Kidney (tissue), 14 donors: ENCODE measurements around the gene PTPN7. TPM values are rescaled to one million over a fixed set of nuclear protein-coding genes. Genes with fewer than 3 reads are reported as not detected.
A peak's percentile ranks its signal among the peaks of the same experiment; 100 is the strongest.
"Not testable (repeated sequence)": the region's sequence is repeated elsewhere in the genome, so short reads cannot be mapped to it uniquely, and the experiment has no call there.

Experiments
- DNase-seq, 5 donors: peaks; one replicate each; pipeline ENCODE4 v3.0.0-alpha.2; 2013 to 2020
- FAIRE-seq: peaks from 2 replicates; lab custom pipeline; 2012; peaks lifted over from hg19 to GRCh38; lab: Jason Lieb, UNC
- H3K27ac ChIP-seq, 2 donors: one replicate each; pipeline ENCODE4 v1.7.0; 2013; ENCODE audit warnings: low read depth in 2 of 2, low read length in 2 of 2, inconsistent platforms in 1 of 2
- H3K27me3 ChIP-seq: one replicate; pipeline ENCODE4 v1.7.1; 2013; ENCODE audit warnings: low read length, inconsistent platforms; ENCODE audit not compliant: control insufficient read depth, insufficient read depth
- H3K36me3 ChIP-seq, 3 donors: one replicate each; pipeline versions ENCODE4 v1.7.0 to v1.7.1; 2013; ENCODE audit warnings: low read length in 3 of 3, control low read depth in 1 of 3, inconsistent platforms in 1 of 3; ENCODE audit not compliant: insufficient read depth in 3 of 3, control insufficient read depth in 2 of 3
- H3K4me1 ChIP-seq, 3 donors: one replicate each; pipeline versions ENCODE4 v1.7.0 to v1.7.1; 2013; ENCODE audit warnings: low read length in 3 of 3, inconsistent platforms in 1 of 3, low read depth in 1 of 3; ENCODE audit not compliant: control insufficient read depth in 2 of 3, insufficient read depth in 2 of 3
- H3K4me3 ChIP-seq, 3 donors: one replicate each; pipeline versions ENCODE4 v1.7.0 to v1.8.1; 2013; ENCODE audit warnings: low read length in 3 of 3, control low read depth in 1 of 3, inconsistent platforms in 1 of 3
- H3K9ac ChIP-seq, 3 donors: one replicate each; pipeline versions ENCODE4 v1.7.0 to v1.7.1; 2013; ENCODE audit warnings: low read length in 3 of 3, control low read depth in 1 of 3, inconsistent platforms in 1 of 3
- H3K9me3 ChIP-seq, 3 donors: one replicate each; pipeline versions ENCODE4 v1.7.0 to v1.7.1; 2013; ENCODE audit warnings: low read length in 3 of 3, control low read depth in 1 of 3, inconsistent platforms in 1 of 3; ENCODE audit not compliant: control insufficient read depth in 2 of 3, insufficient read depth in 1 of 3
- CTCF ChIP-seq: IDR thresholded peaks from 3 replicates; pipeline ENCODE4 v1.5.1; 2012; ENCODE audit warnings: mild to moderate bottlenecking, moderate library complexity, borderline replicate concordance; ENCODE audit not compliant: insufficient read depth; ENCODE audit errors: extremely low read depth
- intact Hi-C: fragments of 100-400 bp; cut with DNase I; formaldehyde crosslinking; loops from one replicate; pipeline ENCODE4 v1.11.1; 2022
- polyA plus RNA-seq: library from polyadenylated mRNA; stranded (reverse); fragments of 350-450 nt; fragmentation: Illumina TruSeq; extraction: RNeasy Lipid Tissue Mini Kit (QIAGEN cat#74804); gene quantifications from one replicate; pipeline ENCODE4 v1.2.3, GENCODE V29; 2014; ENCODE audit warnings: low read depth, low replicate concordance; ENCODE audit not compliant: insufficient read depth
- total RNA-seq: library from RNA; stranded (reverse); fragmentation: NEBNext Ultra II Directional; extraction: Animal tissue kit (Norgen Biotek cat#: 25700); gene quantifications from one replicate; pipeline ENCODE4 v1.2.1, GENCODE V29; 2021
- donor health status: control.
- donor health status: control.
- donor health status: control.
- donor health status: control.
- donor health status: control.
- donor health status: DM: yes; HTN: yes; CAD: no.
- donor health status: Normal renal cell carcinoma (clear cell type).

The PTPN7 gene
- total and polyA plus RNA-seq, 2 donors from 2014 or later: 3.5 to 5.5 TPM

GRCh38 chr1:202146279-202146678 lies 14.1 kb downstream of the PTPN7 start:
- Histone ChIP-seq H3K27ac (no peak overlapping the region), H3K9me3 (no peaks in the 10 kb centered on the region), H3K36me3 (no peaks in the 10 kb centered on the region), H3K4me3 (no peak overlapping the region), H3K9ac (no peak overlapping the region), H3K4me1 (peaks cover 0 to 12% (median 7%) of the 10 kb centered on the region in 3 donors), H3K27me3 (no peaks in the 10 kb centered on the region)
- no peak for TF ChIP-seq CTCF
- intact Hi-C loops: no loop called here
- FAIRE-seq (no peak), DNase-seq (no peak)

- Histone ChIP-seq H3K4me1 (peaks cover 0 to 12% (median 7%) of the 10 kb centered on the region in 3 donors), H3K4me3 (peak overlapping the region in 1 of 3 donors; percentile 77)
- FAIRE-seq, intact Hi-C loops, H3K36me3 ChIP-seq, DNase-seq, H3K27ac ChIP-seq, H3K9me3 ChIP-seq, H3K9ac ChIP-seq, H3K27me3 ChIP-seq: not testable (repeated sequence)
These were observed 14.7 kb downstream of the PTPN7 start for GRCh38 chr1:202145744-202146140.

DNA sequence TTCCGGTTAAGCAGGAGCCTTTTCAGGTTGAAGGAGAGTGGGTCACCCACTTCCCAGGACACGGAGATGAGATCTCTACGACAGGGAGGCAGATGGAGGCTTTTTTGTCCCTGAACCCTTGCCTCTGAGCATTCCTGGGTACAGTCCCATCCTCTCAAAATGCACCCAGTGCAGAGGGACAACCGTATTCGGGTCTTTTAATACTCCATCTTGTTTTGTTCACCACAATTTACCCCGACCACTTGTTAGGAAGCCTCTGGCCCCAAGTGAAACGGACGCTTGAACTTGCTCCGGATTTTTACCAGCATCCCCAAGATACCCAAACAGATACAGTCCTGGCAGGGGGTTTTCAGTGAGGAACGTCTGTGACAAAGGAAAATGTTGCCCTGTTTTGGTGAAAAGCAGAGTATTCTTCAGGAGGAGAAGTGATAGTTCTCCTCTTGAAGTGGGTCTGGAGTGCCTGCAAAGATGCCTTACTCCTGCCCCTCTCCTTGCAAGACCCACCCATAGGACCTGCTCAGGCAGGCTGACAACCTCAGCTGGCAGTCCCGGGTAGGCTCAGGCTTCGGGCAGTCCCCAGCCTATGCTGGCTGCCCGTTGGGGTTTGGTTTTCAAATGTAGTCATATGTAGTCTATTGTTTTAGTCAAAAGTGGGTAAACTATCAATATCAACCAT lies 15.2 kb downstream of the PTPN7 start:
- FAIRE-seq: no peak
- Histone ChIP-seq H3K27me3 (no peaks in the 10 kb centered on the region), H3K4me1 (peaks cover 0 to 12% (median 7%) of the 10 kb centered on the region in 3 donors), H3K27ac (peak overlapping the region in 1 of 2 donors; percentile 86), H3K4me3 (peak overlapping the region; percentile 65 to 77 (median 69)), H3K9ac (peak overlapping the region; percentile 51 to 91 (median 81)), H3K9me3 (no peaks in the 10 kb centered on the region), H3K36me3 (no peaks in the 10 kb centered on the region)
- TF ChIP-seq CTCF: no peak
- intact Hi-C loops: no loop called here
- peak in 1 of 5 donors; percentile 39 for DNase-seq

DNA sequence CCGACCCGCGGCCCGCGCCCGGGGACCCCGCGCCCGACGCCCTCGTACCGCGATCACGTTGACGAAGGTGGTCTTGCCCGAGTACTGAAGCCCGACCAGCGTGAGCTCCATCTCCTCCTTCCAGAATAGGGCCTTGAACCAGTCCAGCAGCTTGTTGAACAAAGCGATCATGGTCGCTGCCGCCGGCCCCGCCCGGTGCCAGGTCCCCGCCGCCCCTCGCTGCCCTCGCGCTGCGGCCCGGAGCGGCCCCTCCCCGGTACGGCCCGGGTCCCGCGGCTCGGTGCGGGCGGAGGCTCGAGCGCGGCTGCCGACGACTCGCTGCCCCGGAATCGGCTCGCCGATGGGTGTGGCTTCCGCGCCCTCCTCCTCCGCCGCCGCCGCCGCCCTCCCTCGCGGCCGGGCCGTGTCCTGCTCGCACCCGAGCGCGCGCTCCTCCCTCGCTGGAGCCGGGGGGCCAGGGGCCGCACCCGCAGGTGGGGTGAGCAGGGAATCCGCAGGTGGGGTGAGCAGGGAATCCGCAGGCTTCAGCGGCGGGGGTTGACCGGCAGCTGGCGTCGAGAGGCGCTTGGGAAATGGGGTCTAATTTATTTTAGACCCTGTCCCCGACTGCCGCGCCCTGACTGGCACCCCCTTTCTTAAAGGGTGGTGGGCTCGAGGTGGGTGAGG lies 15.9 kb downstream of the PTPN7 start, which contains the start of gene ARL8A:
ARL8A (minus strand) TSS at position 336 of the 666 bp plus-strand sequence; CDS start at position 171, 165 bp downstream.
- DNase-seq: peak; percentile 71 to 93 (median 79)
- no peaks in the 10 kb centered on the region for H3K36me3 ChIP-seq
- H3K27me3 ChIP-seq: no peaks in the 10 kb centered on the region
- H3K9ac ChIP-seq: peak within 1 kb of the TSS; percentile 57 to 91 (median 88)
- no peak for TF ChIP-seq CTCF
- no peaks in the 10 kb centered on the region for H3K9me3 ChIP-seq
- H3K4me1 ChIP-seq: peaks cover 0 to 12% (median 7%) of the 10 kb centered on the region in 3 donors
- intact Hi-C loops: no loop called here
- peak within 1 kb of the TSS; percentile 68 to 87 for H3K27ac ChIP-seq
- peak within 1 kb of the TSS; percentile 77 to 85 (median 81) for H3K4me3 ChIP-seq
- FAIRE-seq: no peak
